Hematopoietic multipotent progenitor cell treated with erythropoietin and hydrocortisone succinate and interleukin-3 and kit ligand, for 8 days (in vitro differentiated cells): Measurements from ENCODE around the gene NAT16.
"Not testable (repeated sequence)": the region's sequence is repeated elsewhere in the genome, so short reads cannot be mapped to it uniquely, and the experiment has no call there.

ENCODE experiments used
- DNase-seq: peaks from one replicate; pipeline ENCODE4 v3.0.0-alpha.2; 2015

The NAT16 gene

GRCh38 chr7:101156866-101157589, 23.1 kb downstream of the NAT16 start:
- DNase-seq = no peak

- DNase-seq = peak; percentile 22
Observed at GRCh38 chr7:101156277-101156676, 23.8 kb downstream of the NAT16 start.

- DNase-seq = no peak
Observed at GRCh38 chr7:101155303-101155702, 24.8 kb downstream of the NAT16 start.

- DNase-seq = no peak
Observed at GRCh38 chr7:101154693-101155102, 25.4 kb downstream of the NAT16 start.

GRCh38 chr7:101153969-101154692, 26.0 kb downstream of the NAT16 start, which contains the start of gene AP1S1:
Gene AP1S1, plus strand, starts transcription at chr7:101154476. Its CDS starts 39 bp downstream, at chr7:101154515.
- DNase-seq = peak; percentile 95

GRCh38 chr7:101151908-101152651, 28.0 kb downstream of the NAT16 start:
- peak; percentile 16 for DNase-seq

- no peak for DNase-seq
Observed at GRCh38 chr7:101140746-101141382, 39.2 kb downstream of the NAT16 start.

GRCh38 chr7:101140339-101140699, 39.8 kb downstream of the NAT16 start:
- no peak for DNase-seq

GRCh38 chr7:101138213-101138870, 41.8 kb downstream of the NAT16 start:
- peak; percentile 95 for DNase-seq

GRCh38 chr7:101137651-101138212, 42.4 kb downstream of the NAT16 start:
- no peak for DNase-seq

GRCh38 chr7:101134399-101134980, 45.6 kb downstream of the NAT16 start:
- DNase-seq = no peak

GRCh38 chr7:101133621-101134398, 46.3 kb downstream of the NAT16 start:
- no peak for DNase-seq

- DNase-seq = not testable (repeated sequence)
Observed at GRCh38 chr7:101132626-101133600, 47.2 kb downstream of the NAT16 start.

- no peak for DNase-seq
Observed at GRCh38 chr7:101129603-101130117, 50.4 kb downstream of the NAT16 start.

- no peak for DNase-seq
Observed at GRCh38 chr7:101128040-101128834, 51.9 kb downstream of the NAT16 start.

- DNase-seq = no peak
Observed at GRCh38 chr7:101127460-101128039, 52.5 kb downstream of the NAT16 start.

GRCh38 chr7:101126651-101127459, 53.2 kb downstream of the NAT16 start, which contains the start of gene SERPINE1:
Gene SERPINE1, plus strand, starts transcription at chr7:101127104. Its CDS starts 1,290 bp downstream, at chr7:101128394.
- DNase-seq = peak; percentile 91
